ENCODE data around the gene XCR1. TPM values are rescaled to one million over a fixed set of nuclear protein-coding genes. Genes with fewer than 3 reads are reported as not detected.

The XCR1 gene
- total RNA-seq, 1 experiment from 2014 or later = not detected

DNA sequence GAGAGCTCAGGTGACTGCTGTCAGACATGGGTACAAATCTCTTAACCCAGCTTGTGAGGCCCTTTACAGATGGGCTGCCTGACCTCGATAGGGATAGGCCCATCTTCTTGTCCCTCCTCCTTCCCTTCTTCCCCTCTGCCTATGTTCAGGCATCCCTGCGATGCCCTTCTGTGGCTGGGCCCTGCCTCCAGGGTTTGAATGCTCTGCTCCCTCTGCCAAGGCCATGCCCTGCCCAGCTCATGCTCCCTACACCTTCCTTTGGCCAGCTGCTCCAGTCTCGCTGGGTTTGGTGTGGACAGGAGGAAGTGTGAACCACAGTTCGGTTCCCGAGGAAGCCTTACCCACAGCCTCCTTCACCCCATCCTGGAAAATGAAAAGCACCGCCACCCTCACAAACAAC lies 35.9 kb downstream of the XCR1 start:
- POLR2A ChIA-PET = no interaction called here

More for the DNA sequence above, 35.9 kb downstream of the XCR1 start:
- Histone ChIP-seq H3K9me2 (ENCODE audit: insufficient read depth) (no peaks in the 10 kb centered on the region), H3K9me3 (ENCODE audit: control insufficient read depth in 1 of 2, insufficient read depth in 1 of 2, low read depth in 1 of 2, low read length in 2 of 2) (no peaks in the 10 kb centered on the region), H3K27ac (ENCODE audit: low read depth, low read length) (no peak overlapping the region), H2AFZ (ENCODE audit: low read depth, low read length, poor library complexity, severe bottlenecking) (no peak overlapping the region), H3K27me3 (ENCODE audit: insufficient read depth, low read length) (no peaks in the 10 kb centered on the region), H3K4me3 (replicated peaks in 1 of 2; ENCODE audit: low read depth in 1 of 2, low read length in 2 of 2) (no peak overlapping the region), H3K9ac (ENCODE audit: low read length) (no peak overlapping the region), H3K79me2 (ENCODE audit: insufficient read depth, low read length) (peaks cover 47% of the 10 kb centered on the region), H3K4me1 (ENCODE audit: control insufficient read depth in 1 of 2, insufficient read depth in 2 of 2, low read length in 2 of 2) (peaks cover 5 to 37% of the 10 kb centered on the region in 2 experiments; a peak in 3 of 4 replicates), H4K20me1 (ENCODE audit: insufficient read depth) (no peaks in the 10 kb centered on the region), H3K4me2 (ENCODE audit: low read length) (no peak overlapping the region), H3K36me3 (ENCODE audit: control insufficient read depth in 1 of 2, insufficient read depth in 2 of 2, low read length in 2 of 2) (no peaks in the 10 kb centered on the region)
- ChIA-PET CTCF (no interaction called here), RAD21 (ENCODE audit: low non-redundant PET in 1 of 2, low total read pairs in 2 of 2, uncharacterized antibody in 2 of 2, unreplicated experiment in 2 of 2) (no interaction called here)
- intact Hi-C loops (cut with micrococcal nuclease) = no loop called here
- no TSS peak for BruUV-seq (replicated peaks)
- DNase-seq (ENCODE audit: low read depth, low spot score) (no peak), ATAC-seq (no peak)
- TF ChIP-seq SP1 (IDR thresholded peaks at IDR 0.05; ENCODE audit: low read depth) (no peak), POLR2A (IDR thresholded peaks at IDR 0.05; ENCODE audit: borderline replicate concordance, extremely low read depth, insufficient read depth, insufficient read length) (no peak), ELF1 (IDR thresholded peaks at IDR 0.05; ENCODE audit: borderline replicate concordance, low read depth) (no peak), YY1 (IDR thresholded peaks at IDR 0.05; ENCODE audit: extremely low read depth, insufficient replicate concordance, low read depth, low read length) (no peak), TCF7L2 (IDR thresholded peaks at IDR 0.05; ENCODE audit: borderline replicate concordance, extremely low read depth, insufficient read depth, insufficient read length) (no peak), ZNF274 (IDR thresholded peaks at IDR 0.05; ENCODE audit: low read depth, low read length) (no peak), CEBPB (IDR thresholded peaks at IDR 0.05; ENCODE audit: low read depth) (no peak), SIN3A (IDR thresholded peaks at IDR 0.05; ENCODE audit: low read depth) (no peak), CBX3 (IDR thresholded peaks at IDR 0.05; ENCODE audit: low read depth) (no peak), EGR1 (IDR thresholded peaks at IDR 0.05; ENCODE audit: low read depth) (no peak), ZFX (IDR thresholded peaks at IDR 0.05) (no peak), FOSL1 (IDR thresholded peaks at IDR 0.05; ENCODE audit: low read depth) (no peak), EZH2phosphoT487 (IDR thresholded peaks at IDR 0.05; ENCODE audit: borderline replicate concordance) (no peak), MAX (IDR thresholded peaks at IDR 0.05) (no peak), RAD21 (IDR thresholded peaks at IDR 0.05; ENCODE audit: low read depth) (no peak), REST (IDR thresholded peaks at IDR 0.05; ENCODE audit: low read depth) (no peak), SRF (IDR thresholded peaks at IDR 0.05; ENCODE audit: low read depth) (no peak)
- TF ChIP-seq, protein P1, sequence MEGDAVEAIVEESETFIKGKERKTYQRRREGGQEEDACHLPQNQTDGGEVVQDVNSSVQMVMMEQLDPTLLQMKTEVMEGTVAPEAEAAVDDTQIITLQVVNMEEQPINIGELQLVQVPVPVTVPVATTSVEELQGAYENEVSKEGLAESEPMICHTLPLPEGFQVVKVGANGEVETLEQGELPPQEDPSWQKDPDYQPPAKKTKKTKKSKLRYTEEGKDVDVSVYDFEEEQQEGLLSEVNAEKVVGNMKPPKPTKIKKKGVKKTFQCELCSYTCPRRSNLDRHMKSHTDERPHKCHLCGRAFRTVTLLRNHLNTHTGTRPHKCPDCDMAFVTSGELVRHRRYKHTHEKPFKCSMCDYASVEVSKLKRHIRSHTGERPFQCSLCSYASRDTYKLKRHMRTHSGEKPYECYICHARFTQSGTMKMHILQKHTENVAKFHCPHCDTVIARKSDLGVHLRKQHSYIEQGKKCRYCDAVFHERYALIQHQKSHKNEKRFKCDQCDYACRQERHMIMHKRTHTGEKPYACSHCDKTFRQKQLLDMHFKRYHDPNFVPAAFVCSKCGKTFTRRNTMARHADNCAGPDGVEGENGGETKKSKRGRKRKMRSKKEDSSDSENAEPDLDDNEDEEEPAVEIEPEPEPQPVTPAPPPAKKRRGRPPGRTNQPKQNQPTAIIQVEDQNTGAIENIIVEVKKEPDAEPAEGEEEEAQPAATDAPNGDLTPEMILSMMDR (IDR thresholded peaks at IDR 0.05 in 2 of 3, conservative IDR thresholded peaks at IDR 0.05 in 1 of 3; ENCODE audit: borderline replicate concordance in 1 of 3, insufficient read depth in 1 of 3, low read depth in 2 of 3, low read length in 2 of 3) = no peak
- TF ChIP-seq, protein P2, sequence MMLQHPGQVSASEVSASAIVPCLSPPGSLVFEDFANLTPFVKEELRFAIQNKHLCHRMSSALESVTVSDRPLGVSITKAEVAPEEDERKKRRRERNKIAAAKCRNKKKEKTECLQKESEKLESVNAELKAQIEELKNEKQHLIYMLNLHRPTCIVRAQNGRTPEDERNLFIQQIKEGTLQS (IDR thresholded peaks at IDR 0.05) = no peak

Data from HCT116 (cell line).